Epidermal melanocyte (primary cell): ENCODE results near the gene DCST1.
A peak's percentile ranks its signal among the peaks of the same experiment; 100 is the strongest.

Source experiments
- DNase-seq: peaks from one replicate; pipeline ENCODE4 v3.0.0; 2011; ENCODE audit warnings: low spot score; ENCODE audit not compliant: insufficient read length

Gene DCST1

DNA sequence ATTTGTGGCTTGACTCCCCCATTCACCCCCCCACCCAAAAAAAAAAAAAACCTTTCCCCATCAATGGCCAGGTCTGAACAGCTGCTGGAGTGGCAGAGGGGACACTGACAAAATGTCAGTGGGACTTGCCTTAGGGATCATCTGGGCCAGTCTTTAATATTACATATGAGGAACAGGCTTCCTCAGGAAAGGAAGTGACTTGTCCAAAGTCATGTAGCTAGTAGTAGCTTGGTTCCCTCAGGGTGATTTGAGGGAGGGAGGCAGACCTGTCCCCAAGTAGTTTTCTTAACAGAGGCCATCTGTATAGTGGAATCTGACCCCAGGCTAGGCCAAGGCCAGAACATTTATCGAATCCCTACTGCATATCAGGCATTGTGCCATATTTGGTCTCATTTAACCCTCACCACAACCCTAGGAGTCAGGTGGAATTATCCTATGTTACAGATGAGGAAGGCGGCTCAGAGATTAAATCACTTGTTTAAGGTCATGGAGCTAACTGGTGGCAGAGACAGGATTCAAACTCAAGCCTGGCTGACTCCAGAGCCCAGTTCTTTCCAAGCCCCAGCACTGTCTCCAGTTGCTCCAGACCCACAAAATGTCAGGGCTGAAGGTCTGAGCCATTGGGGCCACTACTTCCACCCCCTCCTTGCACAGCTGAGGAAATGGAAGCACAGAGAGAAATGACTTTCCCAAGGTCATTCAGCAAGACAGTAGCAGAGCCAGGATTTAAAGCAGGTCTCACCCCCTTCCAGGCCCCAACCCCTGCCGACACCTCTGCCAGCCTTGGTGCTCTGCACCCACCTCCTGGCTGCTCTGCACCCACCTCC, 20.6 kb upstream of the DCST1 start:
- no peak for DNase-seq

DNA sequence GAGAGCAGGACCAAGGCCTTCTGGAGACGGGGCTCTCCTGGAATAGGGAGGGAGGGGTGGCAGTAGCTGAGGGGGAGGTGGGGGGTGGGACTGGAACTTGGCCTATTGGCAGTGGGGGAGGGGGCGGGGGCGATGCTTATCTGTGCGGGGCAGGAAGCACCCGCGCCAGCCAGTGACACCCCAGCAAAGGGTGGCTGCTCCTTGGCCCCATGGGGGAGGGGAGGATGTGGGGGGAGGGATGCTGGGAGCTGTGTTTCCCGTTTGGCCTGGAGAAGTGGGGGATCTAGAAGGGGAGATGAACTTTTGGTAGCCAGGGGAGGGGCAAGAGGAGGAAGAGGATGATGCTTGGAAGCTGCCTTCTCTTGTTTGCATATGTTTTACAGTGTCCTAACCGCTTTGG, 20.0 kb upstream of the DCST1 start:
- no peak for DNase-seq

- DNase-seq = no peak
Measured at GRCh38 chr1:155014709-155015508, 18.7 kb upstream of the DCST1 start.

DNA sequence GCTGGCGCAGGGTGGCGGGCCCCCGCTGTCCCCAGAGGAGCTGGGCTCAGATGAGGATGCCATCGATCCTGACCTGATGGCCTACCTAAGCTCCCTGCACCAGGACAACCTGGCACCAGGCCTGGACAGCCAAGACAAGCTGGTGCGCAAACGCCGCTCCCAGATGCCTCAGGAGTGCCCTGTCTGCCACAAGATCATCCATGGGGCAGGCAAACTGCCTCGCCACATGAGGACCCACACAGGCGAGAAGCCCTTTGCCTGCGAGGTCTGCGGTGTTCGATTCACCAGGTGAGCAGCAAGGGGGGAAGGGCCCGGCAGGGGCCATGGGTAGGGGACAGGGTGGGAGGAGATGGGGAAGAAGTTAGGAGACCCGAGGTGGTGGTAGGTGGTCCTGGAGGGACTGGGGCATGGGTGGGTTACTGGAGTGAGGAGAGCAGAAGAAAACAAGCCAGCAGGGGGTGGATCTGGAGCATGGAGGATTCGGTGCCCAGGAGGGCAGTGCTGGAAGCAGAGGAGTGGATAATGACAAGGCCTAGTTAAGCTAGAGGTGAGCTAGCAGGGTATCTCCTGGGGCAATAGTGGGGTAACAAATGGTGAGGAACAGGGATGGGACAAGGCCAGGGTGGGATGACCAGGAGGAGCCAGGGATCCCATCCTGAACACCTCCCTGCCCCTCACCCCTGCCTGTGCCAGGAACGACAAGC, 17.9 kb upstream of the DCST1 start:
- no peak for DNase-seq

DNA sequence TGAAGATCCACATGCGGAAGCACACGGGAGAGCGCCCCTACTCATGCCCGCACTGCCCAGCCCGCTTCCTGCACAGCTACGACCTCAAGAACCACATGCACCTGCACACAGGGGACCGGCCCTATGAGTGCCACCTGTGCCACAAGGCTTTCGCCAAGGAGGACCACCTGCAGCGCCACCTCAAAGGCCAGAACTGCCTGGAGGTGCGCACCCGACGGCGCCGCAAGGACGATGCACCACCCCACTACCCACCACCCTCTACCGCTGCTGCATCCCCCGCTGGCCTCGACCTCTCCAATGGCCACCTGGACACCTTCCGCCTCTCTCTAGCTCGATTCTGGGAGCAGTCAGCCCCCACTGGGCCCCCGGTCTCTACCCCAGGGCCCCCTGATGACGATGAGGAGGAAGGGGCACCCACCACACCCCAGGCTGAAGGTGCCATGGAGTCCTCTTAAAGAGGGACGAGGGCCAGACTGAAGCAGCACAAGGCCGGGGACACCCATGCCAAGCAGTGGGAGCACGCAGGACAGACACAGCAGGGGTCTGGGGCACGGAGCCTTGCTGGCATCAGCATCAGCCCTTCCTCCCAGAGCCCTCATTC, 17.3 kb upstream of the DCST1 start:
- DNase-seq = no peak

DNA sequence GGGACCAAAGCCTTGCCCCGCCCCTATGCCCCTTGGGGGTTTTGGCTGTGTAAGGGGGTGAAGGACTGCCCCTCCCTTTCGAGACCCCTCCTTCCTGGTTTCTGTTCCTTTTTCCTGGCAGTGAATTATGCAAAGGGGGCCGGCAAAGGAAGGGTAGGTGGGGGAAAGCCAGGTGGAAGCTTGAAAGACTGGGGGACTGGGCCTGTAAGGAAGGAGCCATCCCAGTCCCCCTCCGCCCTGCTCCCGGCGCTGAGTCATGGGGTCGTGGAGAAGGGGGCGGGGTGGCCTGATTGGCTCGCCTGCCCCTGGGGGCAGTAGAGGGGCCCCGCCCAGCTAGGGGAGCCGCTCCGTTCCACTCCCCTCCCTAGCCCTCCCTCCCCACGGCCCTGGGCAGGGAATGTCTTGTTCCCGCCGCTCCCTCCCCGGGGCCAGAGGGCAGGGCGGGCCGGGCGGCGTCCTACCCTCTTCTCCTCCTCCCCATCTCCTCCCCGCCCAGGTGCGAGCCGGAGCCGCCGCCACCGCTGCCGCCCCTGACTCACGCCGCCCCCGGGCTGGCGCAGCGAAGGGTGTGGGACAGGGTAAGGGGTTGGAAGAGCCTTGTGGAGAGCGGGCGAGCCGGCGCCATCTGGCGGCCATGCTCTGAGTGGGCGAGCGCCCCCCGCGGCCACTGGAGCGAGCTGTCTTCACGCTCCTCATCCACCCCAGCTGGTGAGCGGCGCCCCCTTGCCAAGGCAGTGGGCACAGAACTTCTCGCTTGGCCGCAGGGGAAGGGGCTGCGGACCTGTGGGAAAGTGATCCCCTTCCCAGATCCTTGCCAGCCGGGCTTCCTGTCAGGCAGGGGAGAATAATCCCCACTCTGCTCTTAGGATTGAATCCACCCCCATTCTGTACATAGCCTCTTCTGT, 16.3 kb upstream of the DCST1 start:
- DNase-seq = peak; percentile 77

DNA sequence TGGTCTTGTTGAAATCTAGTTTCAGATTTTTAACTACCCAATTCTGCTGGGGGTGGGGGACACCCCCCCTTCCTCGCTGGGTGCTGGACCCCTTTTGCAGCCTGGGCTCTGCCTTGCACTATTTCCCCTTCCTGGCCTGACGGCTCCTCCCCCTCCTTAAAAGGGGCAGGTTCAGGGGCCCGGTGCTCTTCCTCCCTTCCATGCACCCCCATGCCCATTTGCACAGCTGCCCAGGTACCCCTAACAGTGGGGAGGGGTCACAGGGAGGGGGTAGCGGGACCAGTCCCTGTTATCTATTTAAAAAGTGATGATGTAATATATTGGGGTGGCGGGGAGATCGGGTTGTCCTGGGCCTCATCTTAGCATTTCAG, 15.7 kb upstream of the DCST1 start:
- DNase-seq = no peak

DNA sequence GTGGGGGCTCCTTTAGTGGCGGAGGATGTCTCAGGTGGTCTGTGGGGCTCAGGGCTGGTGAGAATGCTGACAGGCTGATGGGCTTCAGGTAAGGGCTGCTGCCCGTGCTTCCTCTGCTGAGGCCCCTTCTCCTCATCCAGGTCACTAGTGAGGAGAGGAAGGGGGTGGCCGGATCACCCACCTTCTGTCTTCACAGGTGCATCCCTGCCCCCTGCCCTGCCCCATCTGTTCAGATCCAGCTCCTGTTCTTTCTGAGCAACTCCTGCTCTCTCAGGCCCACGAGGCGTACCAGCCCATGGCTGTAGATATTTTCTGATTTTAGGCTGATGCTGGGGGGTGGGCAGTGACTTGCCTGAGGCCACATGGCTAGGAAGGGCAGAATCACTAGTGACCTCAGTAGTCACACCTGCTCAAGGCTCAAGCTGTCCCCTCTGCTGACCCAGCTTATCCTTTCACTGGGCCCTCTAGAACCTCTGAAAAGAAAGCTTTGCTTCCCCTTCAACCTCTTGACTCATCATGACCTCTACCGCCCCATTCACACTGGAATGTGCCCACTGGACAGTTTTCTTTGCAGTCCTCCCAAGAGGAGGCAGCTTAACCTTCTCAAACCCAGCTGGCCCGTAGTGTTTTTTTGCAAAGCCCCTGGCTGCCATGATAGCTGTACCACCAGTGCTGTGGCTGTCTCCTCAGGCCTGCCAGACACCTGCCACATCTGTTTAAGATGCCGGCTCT, 14.8 kb upstream of the DCST1 start:
- no peak for DNase-seq

DNA sequence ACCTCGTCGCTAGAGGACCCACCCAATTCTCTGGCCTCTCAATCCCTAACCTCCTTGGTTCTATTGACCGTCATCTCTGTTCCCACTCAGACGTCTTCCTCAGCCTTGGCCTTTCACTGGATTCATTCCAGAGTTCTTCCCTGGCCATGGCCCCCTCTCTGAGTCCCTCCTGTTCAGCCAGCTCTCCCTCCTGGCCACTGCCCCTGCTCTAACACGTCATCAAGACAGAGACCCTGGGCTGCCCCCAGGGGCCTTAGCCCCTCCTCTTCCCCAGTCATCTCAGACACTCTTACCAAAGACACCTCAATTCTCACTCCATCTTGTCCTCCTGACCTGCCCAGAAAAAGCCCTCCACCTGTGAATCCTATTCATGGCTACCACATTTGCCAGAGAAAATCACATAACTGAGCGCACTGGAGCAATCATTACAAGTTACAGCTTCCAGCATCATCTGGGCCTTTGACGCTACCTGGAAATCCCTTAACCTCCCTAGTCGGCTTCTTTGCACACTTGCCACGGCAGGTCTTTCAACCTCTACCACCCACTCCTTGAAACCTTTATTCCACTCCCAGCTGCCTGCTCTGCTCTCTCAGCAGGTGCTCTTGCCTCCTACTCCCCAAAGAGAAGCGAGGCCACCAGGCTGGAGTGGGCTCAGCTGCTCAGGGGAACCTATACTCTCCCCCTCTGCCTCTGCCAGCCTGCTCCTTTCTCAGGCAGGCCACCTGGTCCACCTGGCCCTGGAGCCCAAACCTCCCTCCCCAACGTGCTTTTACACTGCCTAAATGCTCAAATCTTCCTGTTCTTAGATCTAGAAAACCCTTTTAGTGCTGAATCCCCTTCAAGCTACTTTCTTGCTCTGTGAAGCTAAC, 14.0 kb upstream of the DCST1 start:
- DNase-seq = no peak

- no peak for DNase-seq
Measured at GRCh38 chr1:155022136-155022926, 11.3 kb upstream of the DCST1 start.

DNA sequence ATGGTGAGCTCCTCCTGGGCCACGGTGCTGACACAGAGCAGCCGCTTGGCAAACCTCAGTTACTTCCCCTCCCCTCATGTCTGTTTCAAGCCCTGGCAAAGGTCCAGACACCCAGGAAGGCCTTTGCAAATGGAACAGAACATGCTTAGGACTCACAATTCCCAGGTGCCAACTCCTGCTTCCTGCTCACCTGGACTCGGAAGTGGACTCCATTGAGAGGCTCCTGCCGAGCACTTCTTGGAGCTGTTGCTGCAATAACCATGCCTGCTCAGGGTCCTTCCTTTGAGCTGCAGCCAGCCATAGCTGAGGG, 10.7 kb upstream of the DCST1 start:
- DNase-seq = no peak

DNA sequence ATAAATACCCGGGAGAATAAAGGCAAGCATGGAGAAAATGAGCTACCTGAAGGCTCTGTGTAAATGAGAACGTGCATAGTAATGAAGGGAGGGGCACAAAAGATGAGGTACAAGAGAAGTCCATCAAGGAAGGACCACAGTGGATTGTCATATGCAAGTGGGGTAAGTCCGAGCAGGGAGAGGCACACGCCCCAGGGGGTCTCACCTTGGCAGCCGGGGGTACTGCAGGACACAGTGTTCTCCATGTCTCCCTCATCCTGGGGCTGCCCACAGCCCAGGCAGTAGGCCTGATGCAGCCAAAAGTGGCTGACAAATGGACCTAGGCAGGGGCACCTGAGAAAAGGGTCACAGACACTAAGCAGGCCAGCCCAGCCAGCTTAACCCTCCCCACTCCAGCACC, 10.0 kb upstream of the DCST1 start:
- no peak for DNase-seq

DNA sequence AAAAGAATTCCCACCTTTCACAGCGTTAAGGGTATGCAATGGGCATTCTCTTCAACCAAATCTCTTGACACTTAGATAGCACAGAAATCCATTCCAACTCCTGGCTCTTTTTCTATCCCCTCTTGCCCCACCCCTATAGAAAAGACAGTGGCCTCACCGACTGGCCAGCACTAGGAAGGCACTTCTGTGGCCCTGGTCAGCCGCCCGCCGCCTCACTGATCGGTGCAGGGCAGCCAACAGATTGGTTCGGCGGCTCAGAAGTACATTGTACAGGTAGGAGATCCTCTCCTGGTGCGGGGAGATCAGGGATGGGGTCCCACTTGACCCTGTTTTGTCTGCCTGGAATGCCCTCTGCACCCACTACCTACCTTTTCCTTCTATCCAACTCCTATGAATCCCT, 9.3 kb upstream of the DCST1 start:
- no peak for DNase-seq

GRCh38 chr1:155026154-155026553, 7.5 kb upstream of the DCST1 start:
- DNase-seq = no peak

GRCh38 chr1:155026588-155026987, 7.0 kb upstream of the DCST1 start:
- no peak for DNase-seq

DNA sequence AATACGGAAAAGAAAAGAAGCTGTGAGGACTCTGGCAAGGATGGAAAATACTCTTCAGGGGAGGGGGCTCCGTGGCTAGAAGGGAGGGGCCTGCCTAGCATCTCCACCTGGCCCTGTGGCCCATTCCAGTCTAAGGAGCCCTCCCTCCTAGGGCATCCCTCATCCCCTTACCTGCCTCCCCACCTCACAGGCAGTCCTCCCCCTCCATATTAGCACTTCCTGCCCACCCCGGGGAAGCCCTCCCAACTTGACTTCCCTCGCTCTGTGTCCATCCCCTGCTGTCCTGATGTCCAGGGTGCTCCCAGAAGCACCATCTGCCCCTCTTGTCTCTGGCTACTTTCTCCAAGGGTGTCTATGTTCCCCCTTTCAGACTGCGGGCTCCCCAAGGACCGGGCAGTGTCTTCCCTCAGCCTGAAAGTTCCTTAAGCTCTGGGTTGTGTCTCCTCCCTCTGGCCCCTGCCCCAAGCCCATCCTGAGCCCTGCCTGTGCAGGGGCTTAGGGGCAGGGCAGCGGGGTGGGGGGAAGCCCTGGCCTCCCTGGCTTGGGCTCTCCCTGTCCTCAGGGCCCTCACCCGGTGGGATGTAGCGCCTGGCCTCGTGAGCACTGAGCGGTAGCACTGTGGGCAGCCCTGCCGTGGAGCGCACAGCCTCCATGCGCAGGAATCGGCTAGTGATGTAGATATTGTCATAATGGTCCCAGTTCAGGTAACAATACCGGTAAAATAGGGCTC, 3.9 kb upstream of the DCST1 start:
- DNase-seq = no peak

DNA sequence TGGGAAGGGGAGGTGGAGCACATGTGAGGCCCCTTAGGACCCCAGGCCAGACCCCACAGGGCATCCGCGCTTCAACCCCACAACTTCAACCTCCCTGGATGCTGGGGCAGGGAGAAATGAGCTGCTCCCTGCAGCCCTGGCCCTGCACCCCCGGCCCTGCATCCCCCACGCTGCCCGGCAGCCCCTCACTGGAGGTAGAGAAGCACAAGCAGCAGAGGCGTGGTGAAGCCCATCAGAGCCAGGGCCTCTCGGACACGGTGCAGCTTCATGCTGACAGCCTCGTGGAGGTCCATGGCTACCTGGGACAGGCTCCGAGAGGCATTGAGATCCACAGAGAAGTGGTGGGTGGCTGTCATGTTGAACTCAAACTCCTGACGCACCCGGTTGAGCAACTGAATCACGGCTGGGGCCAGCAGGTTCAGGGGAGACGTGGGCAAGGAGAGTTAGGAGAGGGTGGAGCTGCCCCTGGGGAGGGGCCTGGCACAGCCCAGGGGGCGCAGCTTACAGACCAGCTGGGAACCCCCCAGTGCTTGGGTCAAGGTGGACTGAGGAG, 3.3 kb upstream of the DCST1 start:
- DNase-seq = no peak

DNA sequence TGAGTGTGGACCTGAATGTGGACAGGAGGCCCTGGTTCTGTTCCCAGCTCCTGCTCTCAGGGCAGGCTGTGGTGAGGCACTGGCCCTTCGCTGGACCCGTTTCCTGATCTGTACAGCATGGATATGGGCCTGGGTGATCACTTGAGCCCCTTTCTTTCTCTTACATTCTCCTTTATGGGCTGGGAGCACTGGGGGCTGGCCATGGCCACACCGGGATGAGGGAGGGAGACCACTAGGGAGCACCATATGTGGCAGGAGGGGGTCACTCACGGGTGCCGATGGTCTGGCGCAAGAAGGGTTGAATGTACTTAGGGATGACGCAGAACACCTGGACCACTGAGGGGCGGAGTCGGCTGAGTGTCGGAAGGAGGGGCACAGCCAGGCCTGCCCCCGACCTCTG, 2.7 kb upstream of the DCST1 start:
- no peak for DNase-seq
